Muscle layer of duodenum (tissue), 2 donors: ENCODE measurements around the gene TTBK2.

Experiments
- H3K27ac ChIP-seq: one replicate; pipeline ENCODE4 v1.7.0; 2013; ENCODE audit warnings: mild to moderate bottlenecking, low read length
- H3K27me3 ChIP-seq: one replicate; pipeline ENCODE4 v1.7.0; 2013; ENCODE audit warnings: low read depth, mild to moderate bottlenecking, control low read depth, low read length
- H3K36me3 ChIP-seq, 2 donors: one replicate each; pipeline ENCODE4 v1.7.0; 2013; ENCODE audit warnings: low read length in 2 of 2, control low read depth in 1 of 2, mild to moderate bottlenecking in 1 of 2; ENCODE audit not compliant: insufficient read depth in 2 of 2, control insufficient read depth in 1 of 2
- H3K4me1 ChIP-seq, 2 donors: one replicate each; pipeline ENCODE4 v1.7.0; 2013; ENCODE audit warnings: low read length in 2 of 2, mild to moderate bottlenecking in 2 of 2, control low read depth in 1 of 2, moderate library complexity in 1 of 2; ENCODE audit not compliant: insufficient read depth in 2 of 2, control insufficient read depth in 1 of 2
- H3K4me3 ChIP-seq, 2 donors: one replicate each; pipeline ENCODE4 v1.7.0; 2013; ENCODE audit warnings: low read length in 2 of 2, low read depth in 1 of 2, mild to moderate bottlenecking in 1 of 2
- H3K9me3 ChIP-seq, 2 donors: one replicate each; pipeline ENCODE4 v1.7.0; 2013; ENCODE audit warnings: low read length in 2 of 2, control low read depth in 1 of 2, mild to moderate bottlenecking in 1 of 2; ENCODE audit not compliant: control insufficient read depth in 1 of 2
- donor health status: healthy.

Gene TTBK2

GRCh38 chr15:42710662-42711061 lies 209.9 kb downstream of the TTBK2 start:
- Histone ChIP-seq H3K4me3 (no peak overlapping the region), H3K27me3 (no peaks in the 10 kb centered on the region), H3K27ac (no peak overlapping the region), H3K36me3 (no peaks in the 10 kb centered on the region), H3K9me3 (no peaks in the 10 kb centered on the region), H3K4me1 (peaks cover 0 to 3% of the 10 kb centered on the region in 2 donors)

GRCh38 chr15:42707873-42708544 lies 212.6 kb downstream of the TTBK2 start:
- no peaks in the 10 kb centered on the region for H3K36me3 ChIP-seq
- no peak overlapping the region for H3K27ac ChIP-seq
- no peaks in the 10 kb centered on the region for H3K27me3 ChIP-seq

DNA sequence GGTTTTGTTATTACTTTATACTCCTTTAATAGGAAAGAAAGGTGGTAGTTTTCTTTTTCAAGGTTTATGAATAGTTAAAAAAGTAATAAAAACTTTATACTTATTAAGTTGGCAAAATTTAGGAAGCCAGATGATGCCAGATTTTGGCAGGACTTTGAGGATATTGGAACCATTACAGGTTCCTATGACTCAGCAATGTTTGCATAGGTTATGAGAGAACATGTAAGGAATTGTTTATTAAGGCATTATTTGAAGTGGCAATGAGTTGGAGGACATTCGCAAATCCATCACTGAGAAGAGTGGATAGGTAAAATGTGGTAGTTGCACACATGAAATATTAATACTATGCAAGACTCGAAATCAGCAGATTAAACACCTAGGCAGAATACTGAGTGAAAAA lies 213.5 kb downstream of the TTBK2 start:
- Histone ChIP-seq H3K4me1 (peaks cover 0 to 3% of the 10 kb centered on the region in 2 donors), H3K27me3 (no peaks in the 10 kb centered on the region), H3K27ac (no peak overlapping the region), H3K36me3 (no peaks in the 10 kb centered on the region), H3K9me3 (no peaks in the 10 kb centered on the region), H3K4me3 (no peak overlapping the region)

More at GRCh38 chr15:42707873-42708544, 212.6 kb downstream of the TTBK2 start:
- Histone ChIP-seq H3K4me1 (peaks cover 0 to 3% of the 10 kb centered on the region in 2 donors), H3K9me3 (no peaks in the 10 kb centered on the region), H3K4me3 (no peak overlapping the region)

DNA sequence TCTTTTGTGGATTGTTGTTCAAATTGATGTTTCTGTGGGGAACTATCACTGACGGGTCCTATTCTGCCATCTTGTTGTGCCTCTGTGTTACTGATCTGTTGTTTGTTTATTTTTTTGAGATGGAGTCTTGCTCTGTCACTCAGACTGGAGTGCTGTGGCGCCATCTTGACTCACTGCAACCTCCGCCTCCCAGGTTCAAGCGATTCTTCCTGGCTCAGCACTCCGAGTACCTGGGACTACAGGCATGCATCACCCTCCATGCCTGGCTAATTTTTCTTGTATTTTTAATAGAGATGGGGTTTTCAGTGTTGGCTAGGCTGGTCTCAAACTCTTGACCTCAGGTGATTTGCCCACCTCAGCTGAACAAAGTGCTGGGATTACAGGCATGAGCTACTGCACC lies 215.2 kb downstream of the TTBK2 start:
- no peaks in the 10 kb centered on the region for H3K9me3 ChIP-seq
- no peaks in the 10 kb centered on the region for H3K27me3 ChIP-seq
- no peak overlapping the region for H3K27ac ChIP-seq
- H3K36me3 ChIP-seq = peaks cover 0 to 11% of the 10 kb centered on the region in 2 donors
- H3K4me1 ChIP-seq = peaks cover 0 to 3% of the 10 kb centered on the region in 2 donors
- H3K4me3 ChIP-seq = no peak overlapping the region

GRCh38 chr15:42704492-42704926 lies 216.1 kb downstream of the TTBK2 start:
- H3K36me3 ChIP-seq = peaks cover 0 to 15% of the 10 kb centered on the region in 2 donors
- H3K4me3 ChIP-seq = no peak overlapping the region
- no peak overlapping the region for H3K27ac ChIP-seq
- no peaks in the 10 kb centered on the region for H3K27me3 ChIP-seq
- peaks cover 0 to 3% of the 10 kb centered on the region in 2 donors for H3K4me1 ChIP-seq
- H3K9me3 ChIP-seq = no peaks in the 10 kb centered on the region

GRCh38 chr15:42696626-42697025 lies 224.0 kb downstream of the TTBK2 start:
- Histone ChIP-seq H3K36me3 (peaks cover 45 to 75% of the 10 kb centered on the region in 2 donors), H3K9me3 (no peaks in the 10 kb centered on the region), H3K4me3 (no peak overlapping the region), H3K27me3 (no peaks in the 10 kb centered on the region), H3K4me1 (peaks cover 0 to 5% of the 10 kb centered on the region in 2 donors), H3K27ac (no peak overlapping the region)

GRCh38 chr15:42695527-42696071 lies 225.0 kb downstream of the TTBK2 start:
- H3K4me3 ChIP-seq = no peak overlapping the region
- peaks cover 47 to 75% of the 10 kb centered on the region in 2 donors for H3K36me3 ChIP-seq
- H3K27me3 ChIP-seq = no peaks in the 10 kb centered on the region
- H3K4me1 ChIP-seq = peaks cover 0 to 5% of the 10 kb centered on the region in 2 donors
- H3K27ac ChIP-seq = no peak overlapping the region
- H3K9me3 ChIP-seq = no peaks in the 10 kb centered on the region

GRCh38 chr15:42694398-42694797 lies 226.2 kb downstream of the TTBK2 start:
- peaks cover 0 to 5% of the 10 kb centered on the region in 2 donors for H3K4me1 ChIP-seq
- no peaks in the 10 kb centered on the region for H3K27me3 ChIP-seq
- H3K36me3 ChIP-seq = peaks cover 53 to 80% of the 10 kb centered on the region in 2 donors
- H3K4me3 ChIP-seq = no peak overlapping the region
- H3K9me3 ChIP-seq = no peaks in the 10 kb centered on the region
- no peak overlapping the region for H3K27ac ChIP-seq

DNA sequence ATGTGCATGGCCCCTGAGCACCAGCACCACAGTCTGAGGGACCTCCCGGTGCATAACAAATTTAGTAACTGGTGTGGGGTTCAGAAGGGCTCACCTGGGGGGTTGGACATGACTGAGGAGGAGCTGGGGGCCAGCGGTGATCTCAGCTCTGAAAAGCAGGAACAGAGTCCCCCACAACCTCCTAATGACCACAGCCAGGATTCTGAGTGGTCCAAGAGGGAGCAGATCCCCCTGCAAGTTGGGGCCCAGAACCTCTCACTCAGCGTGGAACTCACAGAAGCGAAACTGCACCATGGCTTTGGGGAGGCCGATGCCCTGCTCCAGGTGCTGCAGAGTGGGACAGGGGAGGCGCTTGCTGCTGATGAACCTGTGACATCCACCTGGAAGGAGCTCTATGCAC lies 226.6 kb downstream of the TTBK2 start:
- H3K36me3 ChIP-seq = peaks cover 58 to 85% of the 10 kb centered on the region in 2 donors
- H3K4me1 ChIP-seq = peaks cover 0 to 5% of the 10 kb centered on the region in 2 donors
- H3K27me3 ChIP-seq = no peaks in the 10 kb centered on the region
- no peaks in the 10 kb centered on the region for H3K9me3 ChIP-seq
- H3K27ac ChIP-seq = no peak overlapping the region
- H3K4me3 ChIP-seq = no peak overlapping the region

DNA sequence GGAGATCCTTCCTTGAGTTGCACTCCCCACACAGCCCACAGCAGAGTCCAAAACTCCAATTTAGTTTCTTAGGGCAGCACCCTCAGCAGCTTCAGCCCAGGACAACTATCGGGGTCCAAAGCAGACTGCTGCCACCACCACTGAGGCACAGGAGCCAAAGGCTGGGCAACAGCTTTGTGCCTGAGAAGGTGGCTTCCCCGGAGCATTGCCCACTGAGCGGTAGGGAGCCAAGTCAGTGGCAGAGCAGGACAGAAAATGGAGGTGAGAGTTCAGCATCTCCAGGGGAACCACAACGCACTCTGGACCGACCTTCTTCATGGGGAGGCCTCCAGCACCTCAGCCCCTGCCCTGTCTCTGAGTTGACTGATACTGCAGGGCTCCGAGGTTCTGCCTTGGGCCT lies 227.1 kb downstream of the TTBK2 start:
- peaks cover 0 to 5% of the 10 kb centered on the region in 2 donors for H3K4me1 ChIP-seq
- H3K4me3 ChIP-seq = no peak overlapping the region
- H3K36me3 ChIP-seq = peaks cover 62 to 89% of the 10 kb centered on the region in 2 donors
- H3K9me3 ChIP-seq = no peaks in the 10 kb centered on the region
- H3K27me3 ChIP-seq = no peaks in the 10 kb centered on the region
- no peak overlapping the region for H3K27ac ChIP-seq

DNA sequence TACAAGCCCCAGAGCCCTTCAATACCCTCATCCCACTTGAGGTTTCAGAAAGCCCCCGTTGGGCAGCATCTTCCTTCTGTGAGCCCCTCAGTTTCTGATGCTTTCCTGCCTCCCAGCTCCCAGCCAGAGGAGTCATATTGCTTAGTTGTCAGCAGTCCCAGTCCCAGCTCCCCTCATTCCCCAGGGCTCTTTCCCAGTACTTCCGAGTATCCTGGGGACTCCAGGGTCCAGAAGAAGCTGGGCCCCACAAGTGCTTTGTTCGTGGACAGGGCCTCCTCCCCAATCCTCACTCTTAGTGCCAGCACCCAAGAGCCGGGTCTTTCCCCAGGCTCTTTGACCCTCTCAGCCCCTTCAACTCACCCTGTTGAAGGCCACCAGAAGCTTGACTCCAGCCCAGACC lies 227.6 kb downstream of the TTBK2 start:
- Histone ChIP-seq H3K36me3 (peaks cover 67 to 93% of the 10 kb centered on the region in 2 donors), H3K27ac (no peak overlapping the region), H3K4me1 (peaks cover 0 to 5% of the 10 kb centered on the region in 2 donors), H3K27me3 (no peaks in the 10 kb centered on the region), H3K9me3 (no peaks in the 10 kb centered on the region), H3K4me3 (no peak overlapping the region)
